ENCODE results near the gene ALDOB. TPM values are rescaled to one million over a fixed set of nuclear protein-coding genes. Genes with fewer than 3 reads are reported as not detected.

The ALDOB gene
- total RNA-seq, 1 donor from 2014 or later = not detected

DNA sequence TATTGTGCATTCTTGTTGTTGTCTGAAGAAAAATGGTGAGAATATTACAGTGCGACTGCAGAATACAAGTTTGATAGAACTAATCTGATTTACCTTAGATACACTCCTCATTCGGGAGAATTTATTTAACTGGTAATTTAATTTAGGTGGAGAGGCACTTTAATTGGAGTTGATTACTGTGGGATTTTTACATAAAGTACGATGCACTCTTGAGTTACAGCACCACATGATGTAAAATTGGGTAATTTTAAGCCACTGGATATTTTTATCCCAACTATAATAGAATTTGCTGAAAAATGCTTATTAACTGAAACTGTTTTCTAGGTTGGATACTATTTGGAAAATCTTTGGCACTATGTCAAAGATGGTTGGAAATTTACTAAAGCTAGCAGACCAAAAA lies 35.4 kb upstream of the ALDOB start:
- Histone ChIP-seq H3K9me3 (no peaks in the 10 kb centered on the region), H3K36me3 (no peaks in the 10 kb centered on the region), H3K27ac (no peak overlapping the region), H3K27me3 (no peaks in the 10 kb centered on the region), H3K4me3 (no peak overlapping the region), H3K4me1 (no peaks in the 10 kb centered on the region)
- TF ChIP-seq, protein P1, sequence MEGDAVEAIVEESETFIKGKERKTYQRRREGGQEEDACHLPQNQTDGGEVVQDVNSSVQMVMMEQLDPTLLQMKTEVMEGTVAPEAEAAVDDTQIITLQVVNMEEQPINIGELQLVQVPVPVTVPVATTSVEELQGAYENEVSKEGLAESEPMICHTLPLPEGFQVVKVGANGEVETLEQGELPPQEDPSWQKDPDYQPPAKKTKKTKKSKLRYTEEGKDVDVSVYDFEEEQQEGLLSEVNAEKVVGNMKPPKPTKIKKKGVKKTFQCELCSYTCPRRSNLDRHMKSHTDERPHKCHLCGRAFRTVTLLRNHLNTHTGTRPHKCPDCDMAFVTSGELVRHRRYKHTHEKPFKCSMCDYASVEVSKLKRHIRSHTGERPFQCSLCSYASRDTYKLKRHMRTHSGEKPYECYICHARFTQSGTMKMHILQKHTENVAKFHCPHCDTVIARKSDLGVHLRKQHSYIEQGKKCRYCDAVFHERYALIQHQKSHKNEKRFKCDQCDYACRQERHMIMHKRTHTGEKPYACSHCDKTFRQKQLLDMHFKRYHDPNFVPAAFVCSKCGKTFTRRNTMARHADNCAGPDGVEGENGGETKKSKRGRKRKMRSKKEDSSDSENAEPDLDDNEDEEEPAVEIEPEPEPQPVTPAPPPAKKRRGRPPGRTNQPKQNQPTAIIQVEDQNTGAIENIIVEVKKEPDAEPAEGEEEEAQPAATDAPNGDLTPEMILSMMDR (IDR thresholded peaks at IDR 0.05) = no peak
- ATAC-seq = no peak
- intact Hi-C loops (cut with DNase I) = no loop called here
- DNase-seq = no peak

DNA sequence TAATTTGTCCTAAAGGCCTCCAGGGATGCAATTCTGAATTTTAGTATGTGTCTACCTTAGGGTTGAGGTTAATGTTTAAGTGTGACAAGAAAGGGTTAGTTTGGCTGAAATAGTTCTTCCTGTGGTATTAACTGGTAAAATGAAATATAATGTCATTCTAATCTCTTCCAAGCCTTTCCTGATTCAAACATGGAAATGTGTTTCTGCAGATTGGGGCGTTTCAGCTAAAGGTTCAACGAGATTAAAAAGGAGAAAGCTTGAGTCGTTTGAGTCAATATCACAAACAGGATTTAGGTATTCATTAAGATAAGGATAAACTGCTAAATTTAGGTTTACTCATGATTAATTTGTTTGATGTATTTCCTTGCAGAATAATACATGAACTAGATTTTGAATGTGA lies 34.4 kb upstream of the ALDOB start:
- DNase-seq = no peak
- ATAC-seq = no peak
- Histone ChIP-seq H3K4me1 (no peaks in the 10 kb centered on the region), H3K4me3 (no peak overlapping the region), H3K9me3 (no peaks in the 10 kb centered on the region), H3K36me3 (no peaks in the 10 kb centered on the region), H3K27me3 (peaks cover 6% of the 10 kb centered on the region), H3K27ac (no peak overlapping the region)
- TF ChIP-seq, protein P1 (IDR thresholded peaks at IDR 0.05) = no peak
- intact Hi-C loops (cut with DNase I) = no loop called here

DNA sequence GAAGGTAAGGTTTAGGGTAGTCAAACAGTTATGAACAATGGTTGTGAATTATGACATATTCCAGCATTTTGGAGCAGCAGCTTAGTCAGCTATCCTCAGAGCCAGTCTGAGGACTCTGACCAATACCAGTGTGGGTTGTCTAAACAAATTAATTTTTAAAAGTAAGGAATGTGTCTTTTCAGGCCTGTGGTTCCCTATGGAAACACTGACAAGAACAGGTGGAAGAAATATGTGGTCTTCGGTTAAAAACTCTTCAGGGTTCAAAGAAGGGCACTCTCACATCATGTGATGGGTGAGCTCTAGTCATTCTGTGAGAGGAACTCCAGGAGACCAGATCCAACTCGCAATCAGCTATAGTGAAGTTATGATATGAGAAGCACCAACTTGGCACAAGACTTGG lies 33.5 kb upstream of the ALDOB start:
- DNase-seq = no peak
- Histone ChIP-seq H3K36me3 (no peaks in the 10 kb centered on the region), H3K4me3 (no peak overlapping the region), H3K27me3 (peaks cover 8% of the 10 kb centered on the region), H3K4me1 (no peaks in the 10 kb centered on the region), H3K27ac (no peak overlapping the region), H3K9me3 (no peaks in the 10 kb centered on the region)
- TF ChIP-seq, protein P1 (IDR thresholded peaks at IDR 0.05) = no peak
- intact Hi-C loops (cut with DNase I) = no loop called here
- ATAC-seq = no peak

DNA sequence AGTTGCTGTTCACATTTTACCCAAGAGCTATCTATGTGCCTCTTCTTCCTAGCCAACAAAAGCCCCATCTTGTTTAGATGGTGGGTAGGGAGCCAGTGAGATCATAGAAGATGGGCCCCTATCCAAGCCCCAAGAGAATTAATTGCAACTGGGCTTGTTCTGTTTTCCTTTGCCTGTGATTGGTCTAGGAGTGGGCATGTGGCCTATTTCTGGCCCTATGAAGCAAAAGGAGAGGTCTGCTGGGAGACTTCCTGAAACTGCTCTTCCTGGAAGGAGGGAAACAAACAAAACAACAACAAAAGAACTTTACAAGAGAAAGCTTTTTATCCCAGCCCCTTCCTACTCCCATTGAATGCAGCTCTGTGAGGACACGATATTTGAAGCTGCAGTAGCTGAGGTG lies 32.5 kb upstream of the ALDOB start:
- Histone ChIP-seq H3K27ac (no peak overlapping the region), H3K9me3 (no peaks in the 10 kb centered on the region), H3K27me3 (peaks cover 8% of the 10 kb centered on the region), H3K36me3 (no peaks in the 10 kb centered on the region), H3K4me1 (no peaks in the 10 kb centered on the region), H3K4me3 (no peak overlapping the region)
- DNase-seq = no peak
- TF ChIP-seq, protein P1 (IDR thresholded peaks at IDR 0.05) = no peak
- ATAC-seq = no peak
- intact Hi-C loops (cut with DNase I) = no loop called here

DNA sequence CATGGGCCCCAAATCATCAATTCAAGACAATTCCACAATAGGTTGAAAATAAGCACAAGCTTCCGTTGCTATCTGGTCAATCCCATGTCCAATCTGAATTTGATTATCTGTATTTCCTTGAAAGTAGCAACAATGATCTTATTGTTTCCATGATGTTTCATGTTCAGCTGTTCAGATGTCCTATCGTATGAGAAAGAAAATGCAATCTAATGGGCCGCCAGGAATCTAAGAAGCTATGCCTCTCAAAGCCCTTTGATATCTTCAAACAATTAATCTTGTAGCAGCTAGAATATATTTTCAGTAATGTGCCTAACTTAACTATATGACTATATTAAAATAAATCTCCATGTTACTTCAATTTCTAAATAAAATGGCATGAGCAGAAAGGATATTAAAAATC lies 32.1 kb upstream of the ALDOB start:
- Histone ChIP-seq H3K27me3 (peaks cover 8% of the 10 kb centered on the region), H3K4me1 (no peaks in the 10 kb centered on the region), H3K4me3 (no peak overlapping the region), H3K27ac (no peak overlapping the region), H3K36me3 (no peaks in the 10 kb centered on the region), H3K9me3 (no peaks in the 10 kb centered on the region)
- TF ChIP-seq, protein P1 (IDR thresholded peaks at IDR 0.05) = no peak
- intact Hi-C loops (cut with DNase I) = no loop called here
- ATAC-seq = no peak
- no peak for DNase-seq

DNA sequence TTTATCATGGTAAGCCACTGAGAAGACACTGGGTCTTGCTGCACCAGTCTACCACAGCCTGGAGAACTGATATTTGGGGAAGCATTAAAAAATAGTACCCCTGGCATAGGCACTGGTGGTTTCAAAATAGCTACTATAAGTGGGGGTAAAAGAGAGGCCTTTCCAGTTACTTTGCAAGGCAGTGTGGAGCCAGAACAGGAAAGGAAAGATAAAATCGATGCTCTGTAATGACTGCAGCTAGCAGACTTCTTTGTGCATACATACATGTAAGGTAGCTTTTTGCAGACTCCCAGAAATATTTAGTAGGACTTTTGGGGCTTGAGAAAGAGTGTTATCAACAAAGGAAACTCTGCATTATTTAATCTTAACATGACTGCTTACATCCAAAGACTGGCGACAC lies 31.3 kb upstream of the ALDOB start:
- H3K4me1 ChIP-seq = no peaks in the 10 kb centered on the region

More for the DNA sequence above, 31.3 kb upstream of the ALDOB start:
- no peak overlapping the region for H3K4me3 ChIP-seq
- no peak overlapping the region for H3K27ac ChIP-seq
- H3K27me3 ChIP-seq = peaks cover 11% of the 10 kb centered on the region
- intact Hi-C loops (cut with DNase I) = no loop called here
- TF ChIP-seq, protein P1 (IDR thresholded peaks at IDR 0.05) = no peak
- DNase-seq (no peak), ATAC-seq (no peak)
- no peaks in the 10 kb centered on the region for H3K36me3 ChIP-seq
- H3K9me3 ChIP-seq = no peaks in the 10 kb centered on the region
